Measurements from ENCODE around the gene RASGRP2.

RASGRP2 gene

DNA sequence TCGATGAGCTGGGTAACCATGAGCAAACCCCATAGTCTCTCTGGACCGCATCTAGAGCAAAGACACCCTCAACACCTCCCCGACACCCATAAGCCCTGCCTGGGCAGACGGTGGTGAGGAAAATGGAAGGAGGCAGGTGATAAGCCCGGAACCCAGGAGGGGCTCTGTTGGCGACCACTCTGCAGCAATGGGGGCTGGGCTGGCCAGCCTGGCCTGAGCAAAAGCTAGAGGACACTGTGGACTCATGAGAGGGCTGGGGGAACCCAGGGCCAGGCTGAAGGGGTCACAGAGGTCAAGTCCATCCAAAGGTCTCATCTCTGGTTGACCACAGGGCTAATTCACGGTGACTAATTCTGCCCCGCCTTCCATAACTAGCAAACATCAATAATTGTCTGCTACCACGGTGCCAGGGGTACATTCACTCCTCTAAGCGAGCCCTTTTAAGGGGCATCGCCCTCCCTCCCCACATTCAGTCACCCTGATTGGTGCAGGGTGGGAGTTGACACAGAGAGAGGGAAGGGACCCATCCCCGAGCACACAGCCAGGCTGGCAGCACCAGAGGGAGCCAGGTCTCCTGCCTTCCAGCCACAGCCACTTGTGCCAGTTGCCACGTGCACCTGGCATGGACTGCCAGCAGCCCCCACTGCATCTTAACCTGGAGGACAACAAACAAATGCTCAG, 11.9 kb upstream of the RASGRP2 start:
- no peak for DNase-seq

GRCh38 chr11:64754919-64755662, 11.1 kb upstream of the RASGRP2 start:
- no peak for DNase-seq

DNA sequence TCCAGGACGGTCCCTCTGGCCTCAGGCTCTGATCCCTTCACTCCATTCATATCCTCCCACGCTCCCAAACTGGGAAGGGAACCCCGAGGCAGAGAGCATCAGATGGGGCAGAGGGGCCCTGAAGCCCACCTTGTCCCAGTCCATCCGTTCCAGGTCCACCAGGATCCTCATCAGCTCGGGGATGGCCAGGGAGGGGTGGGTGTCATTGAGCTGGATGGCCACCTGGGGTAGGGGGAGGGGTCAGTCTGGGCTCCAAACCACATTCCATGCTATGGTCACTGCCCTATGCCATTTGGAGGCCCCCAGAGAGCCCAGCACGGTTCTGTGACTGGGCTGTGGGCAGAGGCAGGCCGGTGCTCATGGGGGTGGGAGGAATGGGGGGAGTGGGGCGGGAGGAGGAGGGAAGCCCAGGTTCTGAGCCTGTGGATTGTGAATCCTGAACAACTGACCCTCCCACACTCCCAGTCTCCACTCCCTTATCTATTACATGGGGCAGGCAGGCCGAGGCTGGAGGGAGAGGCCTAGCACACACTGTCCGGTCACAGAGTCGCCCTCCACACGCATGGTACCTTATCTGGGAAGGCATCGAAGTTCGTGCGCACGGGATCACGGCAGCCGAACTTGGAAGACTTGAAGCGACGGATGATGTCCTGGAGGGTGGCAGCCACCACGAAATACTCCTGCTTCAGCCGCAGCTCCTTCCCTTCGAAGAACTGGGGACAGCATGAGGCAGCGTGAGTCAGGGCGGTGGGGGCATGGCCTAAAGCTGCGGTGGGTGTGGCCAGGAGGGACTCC, 10.4 kb upstream of the RASGRP2 start:
- DNase-seq: no peak

- no peak for DNase-seq
Observed at GRCh38 chr11:64753380-64754123, 9.6 kb upstream of the RASGRP2 start.

DNA sequence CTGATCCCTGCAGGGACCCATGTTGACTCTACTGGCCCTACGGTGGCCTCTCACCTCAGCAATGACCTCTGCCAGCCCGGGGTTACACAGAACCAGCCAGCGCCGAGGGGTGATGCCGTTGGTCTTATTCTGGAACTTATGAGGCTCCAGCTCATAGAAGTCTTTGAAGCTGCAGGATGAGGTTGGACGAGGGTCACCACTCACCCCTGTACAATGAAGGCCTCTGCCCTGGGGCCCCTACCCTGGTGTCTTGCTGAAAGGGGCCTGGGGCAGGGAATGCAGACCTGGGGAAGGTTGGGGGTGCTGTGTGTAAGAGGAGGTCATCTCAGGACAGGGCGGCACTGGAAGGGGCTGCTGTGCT, 9.1 kb upstream of the RASGRP2 start:
- DNase-seq: no peak

- DNase-seq: no peak
Observed at GRCh38 chr11:64752175-64752970, 8.4 kb upstream of the RASGRP2 start.

DNA sequence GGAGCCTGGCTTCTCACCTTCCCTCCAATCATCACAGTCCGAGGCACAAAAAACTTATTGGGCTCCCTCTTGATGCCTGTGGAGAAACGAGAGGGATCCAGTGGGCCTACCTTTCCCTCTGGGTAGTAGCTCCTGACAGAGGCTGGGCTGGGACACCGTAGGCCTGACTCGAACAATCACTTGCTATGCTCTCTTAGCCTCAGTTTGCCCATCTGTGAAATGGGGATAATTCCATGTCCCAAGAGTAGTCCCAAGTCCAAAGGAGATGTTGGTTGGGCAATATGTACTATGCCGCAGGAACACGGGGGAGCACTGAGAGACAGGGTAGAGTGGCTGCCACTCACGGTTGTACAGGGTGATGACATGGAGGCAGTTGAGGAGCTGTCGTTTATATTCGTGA, 7.6 kb upstream of the RASGRP2 start:
- DNase-seq: no peak

DNA sequence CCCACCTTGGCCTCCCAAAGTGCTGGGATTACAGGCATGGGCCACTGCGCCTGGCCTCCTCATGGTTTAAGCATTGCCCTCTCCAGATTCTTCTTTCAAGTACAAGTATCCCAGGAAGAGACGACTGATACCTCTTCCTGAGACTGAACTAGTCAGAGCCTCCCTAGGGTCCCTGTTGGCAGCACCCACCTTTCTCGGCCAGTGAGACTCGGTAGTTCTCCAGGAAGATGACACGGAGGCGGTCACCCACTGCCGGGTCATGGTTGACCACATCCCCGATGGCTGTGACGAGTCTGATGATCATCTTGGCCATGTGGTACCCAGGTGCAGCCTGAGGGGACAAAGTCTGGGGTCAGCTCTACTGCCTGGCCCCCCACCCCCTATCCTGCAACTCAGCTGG, 7.2 kb upstream of the RASGRP2 start:
- DNase-seq: no peak

DNA sequence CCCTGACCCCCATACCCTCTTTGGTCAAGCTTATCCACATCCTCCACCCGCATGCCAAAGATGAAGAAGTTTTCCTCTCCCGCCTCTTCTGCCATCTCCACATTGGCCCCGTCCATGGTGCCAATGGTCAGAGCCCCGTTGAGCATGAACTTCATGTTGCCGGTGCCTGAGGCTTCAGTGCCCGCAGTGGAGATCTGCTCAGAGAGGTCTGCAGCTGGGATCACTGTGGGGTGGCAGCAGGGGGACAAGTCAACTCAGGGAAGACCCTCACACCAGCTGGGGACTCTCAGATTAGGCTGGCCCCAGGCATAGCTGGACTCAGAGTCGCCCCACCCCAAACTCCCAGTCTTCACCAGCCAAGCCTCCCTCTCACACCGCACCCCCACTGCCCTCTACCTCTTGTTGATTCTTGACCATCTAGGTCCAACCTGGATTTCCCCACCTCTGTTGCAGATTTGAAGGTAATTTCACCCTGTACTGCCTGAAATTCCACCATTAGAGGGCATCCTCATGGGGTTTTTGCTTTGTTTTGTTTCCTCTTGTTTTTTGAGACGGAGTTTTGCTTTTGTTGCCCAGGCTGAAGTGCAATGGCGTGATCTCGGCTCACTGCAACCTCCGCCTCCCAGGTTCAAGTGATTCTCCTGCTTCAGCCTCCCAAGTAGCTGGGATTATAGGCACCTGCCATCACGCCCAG, 6.6 kb upstream of the RASGRP2 start:
- no peak for DNase-seq

DNA sequence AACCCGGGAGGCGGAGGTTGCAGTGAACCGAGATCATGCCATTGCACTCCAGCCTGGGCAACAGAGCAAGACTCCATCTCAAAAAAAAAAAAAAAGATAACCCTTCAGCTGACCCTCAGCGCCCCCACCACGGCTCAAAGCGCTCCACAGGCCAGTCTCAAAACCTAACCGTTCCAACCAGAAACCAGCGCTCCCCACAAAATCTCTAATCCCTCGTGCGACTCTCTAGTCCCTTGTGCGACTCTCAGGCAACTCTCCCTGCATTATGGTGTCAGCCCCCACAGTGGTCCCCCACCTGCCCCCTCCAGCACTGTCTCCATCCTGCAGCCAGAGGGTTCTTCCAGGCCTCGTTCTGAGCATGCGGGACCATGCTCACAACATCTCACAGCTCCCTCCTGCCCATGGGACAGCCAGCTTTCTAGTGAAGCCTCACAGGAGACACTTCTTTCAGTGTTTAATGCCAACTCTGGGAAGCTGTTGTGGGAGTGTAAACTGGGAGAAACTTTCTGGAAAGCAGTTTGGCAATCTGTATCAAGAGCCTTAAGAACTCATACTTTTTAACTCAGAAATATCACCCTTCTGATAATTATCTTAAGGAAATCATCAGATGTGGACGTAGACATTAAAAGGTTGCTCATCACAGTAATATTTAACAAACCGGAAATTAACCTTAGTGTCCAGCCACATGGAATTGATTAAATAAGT, 4.2 kb upstream of the RASGRP2 start:
- no peak for DNase-seq

- no peak for DNase-seq
Observed at GRCh38 chr11:64746486-64746885, 2.5 kb upstream of the RASGRP2 start.

DNA sequence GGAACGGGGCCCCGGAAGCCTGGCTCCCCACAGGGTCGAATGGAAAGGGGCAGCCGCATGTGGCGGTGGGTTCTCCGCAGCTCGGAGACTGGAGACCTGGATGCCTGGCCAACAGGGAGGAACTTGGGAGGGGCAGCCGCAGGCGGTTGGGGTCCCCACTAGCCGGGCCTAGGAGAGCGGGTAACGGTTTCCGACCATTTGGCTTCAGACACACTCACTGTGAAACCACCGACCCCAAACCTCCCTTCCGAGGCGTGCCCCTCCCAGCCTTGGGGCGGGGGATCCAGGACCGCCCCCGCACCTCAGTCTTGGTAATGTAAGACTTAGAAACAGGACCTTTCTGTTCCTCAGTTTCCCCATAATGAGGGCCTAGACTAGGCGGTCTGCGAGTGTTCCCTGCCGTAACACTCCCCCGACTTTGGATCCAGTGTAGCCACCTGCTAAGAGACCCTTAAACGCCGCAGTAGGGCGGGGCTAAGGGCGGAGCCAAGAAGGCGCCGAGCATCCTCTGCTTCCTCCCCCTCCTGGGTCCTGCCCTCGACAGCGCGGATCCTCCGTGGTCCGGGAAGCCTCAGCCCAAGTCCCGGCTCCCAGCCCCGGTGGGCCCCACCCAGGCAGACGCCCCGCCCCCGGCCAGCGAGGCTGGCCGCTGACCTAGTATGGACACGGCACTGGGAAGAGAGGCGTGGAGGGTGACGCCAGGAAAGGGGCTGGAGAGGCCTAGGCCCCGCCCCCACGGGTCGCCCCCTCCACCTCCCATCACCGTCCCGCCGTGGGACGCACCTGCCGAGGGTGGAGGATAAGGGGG, 1.8 kb upstream of the RASGRP2 start:
- peak; percentile 84 for DNase-seq

DNA sequence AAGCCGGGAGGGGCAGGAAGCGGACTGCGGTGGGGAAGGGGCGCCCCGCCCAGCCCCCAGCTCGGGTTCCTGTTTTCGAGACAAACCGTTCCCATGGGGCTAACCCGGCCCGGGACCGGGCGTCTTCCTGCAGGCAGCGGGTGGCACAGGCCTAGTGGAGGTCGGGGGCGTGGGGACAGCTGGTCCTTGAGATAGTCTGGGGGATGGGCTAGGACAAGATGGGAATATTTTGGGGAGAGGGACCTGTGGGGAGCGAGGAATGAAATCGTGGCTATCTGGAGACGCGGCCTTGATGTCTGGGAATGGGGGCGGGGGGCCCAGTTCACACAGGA, 1.2 kb upstream of the RASGRP2 start:
- DNase-seq: peak; percentile 94

DNA sequence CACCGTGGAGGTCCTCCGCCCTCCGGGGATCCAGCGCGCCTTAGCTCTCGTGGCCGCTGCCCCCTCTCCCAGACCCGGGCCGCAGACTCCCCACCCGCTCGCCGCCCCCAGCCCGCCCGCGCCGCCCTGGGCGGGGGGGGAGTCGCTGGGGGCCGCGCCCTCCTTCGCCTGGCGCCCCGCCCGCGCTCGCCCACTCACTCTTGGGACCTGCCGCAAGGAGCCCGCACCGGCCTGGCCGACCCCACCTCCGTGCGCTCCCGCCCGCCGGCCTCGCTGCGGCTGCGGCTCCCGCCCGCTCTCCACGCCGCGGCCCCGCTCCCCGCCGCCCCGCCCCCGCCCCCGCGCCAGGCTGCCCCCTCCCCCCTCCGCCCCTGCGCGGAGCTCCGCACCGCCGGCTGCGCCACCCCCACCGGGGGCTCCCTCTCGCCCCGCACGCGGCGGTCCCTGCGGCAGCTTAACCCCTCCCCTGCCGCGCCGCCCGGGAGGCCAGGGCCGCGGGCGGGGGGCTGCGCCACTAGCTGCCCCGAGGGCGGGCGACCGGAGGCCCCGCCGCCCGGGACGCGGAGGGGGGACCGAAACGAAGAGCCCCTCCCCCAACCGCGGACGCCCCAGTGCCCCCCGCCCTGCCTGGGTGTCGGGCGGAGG, 724 bp upstream of the RASGRP2 start:
- DNase-seq: peak; percentile 49

DNA sequence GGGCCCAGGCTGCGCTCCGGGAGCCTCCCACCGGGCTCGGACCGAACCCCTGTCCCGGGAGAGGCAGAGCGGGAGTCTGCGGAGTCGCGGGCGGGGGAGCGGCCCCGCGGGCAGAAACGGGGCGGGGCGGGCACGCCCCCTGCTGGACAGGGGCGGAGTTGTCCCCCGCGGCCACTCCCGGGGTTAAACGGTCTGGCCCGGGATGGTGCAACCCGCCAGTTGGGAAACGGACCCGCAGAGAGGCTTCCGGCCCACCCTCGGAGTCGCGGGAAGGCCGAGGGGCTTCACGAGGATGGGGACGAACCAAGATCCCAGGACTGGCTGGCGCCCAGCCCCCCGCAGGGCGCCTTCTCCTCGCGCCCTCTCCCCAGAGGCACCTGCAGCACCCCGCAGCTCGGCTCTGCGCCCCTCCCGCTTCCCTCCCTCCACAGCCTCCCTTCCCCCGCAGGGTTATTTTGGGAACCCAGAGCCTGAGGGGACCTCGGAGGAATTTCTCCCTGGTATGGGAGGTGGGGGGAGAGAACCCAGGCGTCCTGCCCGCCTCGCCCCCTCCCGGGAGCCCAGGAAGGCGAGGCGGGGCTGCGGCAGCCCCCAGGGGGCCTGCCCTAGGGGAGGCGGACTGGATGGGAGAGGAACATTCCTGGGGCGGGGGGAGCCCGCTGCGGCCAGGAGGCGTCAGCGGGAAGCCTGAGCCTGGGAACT, 902 bp downstream of the RASGRP2 start:
- DNase-seq: peak; percentile 73

DNA sequence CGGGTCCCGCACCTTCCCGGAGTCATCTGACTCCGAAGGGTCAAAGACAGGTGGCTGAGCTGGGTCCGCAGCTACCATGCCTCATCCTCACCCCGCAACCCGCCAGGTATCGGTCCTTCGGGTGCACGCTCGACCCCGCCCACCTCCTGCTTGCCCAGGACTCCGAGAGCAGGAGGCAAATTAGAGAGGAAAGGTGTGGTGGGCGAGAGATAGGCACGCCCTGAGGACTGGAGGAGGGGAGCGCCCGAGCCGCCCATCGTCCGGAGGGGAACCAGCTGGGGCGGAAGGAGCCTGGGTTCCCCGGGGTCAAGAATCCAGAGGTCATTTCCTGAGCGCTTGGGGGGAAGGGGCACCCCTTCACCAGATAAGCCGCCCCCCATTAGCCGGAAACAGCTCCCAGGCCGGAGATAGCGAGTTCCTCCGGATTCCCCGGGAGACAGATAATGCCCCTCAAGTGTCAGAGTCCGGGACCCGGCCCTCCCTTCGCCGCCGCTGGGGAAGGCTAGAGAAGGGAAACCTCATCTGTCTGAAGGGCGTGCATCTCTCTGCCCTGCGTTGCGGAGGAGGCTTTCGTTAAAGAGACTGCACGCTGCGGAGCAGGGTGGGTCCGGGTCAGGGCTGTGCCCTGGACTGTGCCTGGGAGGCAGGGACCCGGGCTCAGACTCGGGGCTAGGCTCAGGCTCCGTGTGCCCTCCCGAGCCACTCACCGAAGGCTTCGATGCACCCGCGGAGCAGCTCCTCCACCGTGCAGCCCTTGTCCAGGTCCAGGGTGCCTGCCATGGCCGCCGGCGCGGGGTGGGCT, 1.7 kb downstream of the RASGRP2 start:
- no peak for DNase-seq

DNA sequence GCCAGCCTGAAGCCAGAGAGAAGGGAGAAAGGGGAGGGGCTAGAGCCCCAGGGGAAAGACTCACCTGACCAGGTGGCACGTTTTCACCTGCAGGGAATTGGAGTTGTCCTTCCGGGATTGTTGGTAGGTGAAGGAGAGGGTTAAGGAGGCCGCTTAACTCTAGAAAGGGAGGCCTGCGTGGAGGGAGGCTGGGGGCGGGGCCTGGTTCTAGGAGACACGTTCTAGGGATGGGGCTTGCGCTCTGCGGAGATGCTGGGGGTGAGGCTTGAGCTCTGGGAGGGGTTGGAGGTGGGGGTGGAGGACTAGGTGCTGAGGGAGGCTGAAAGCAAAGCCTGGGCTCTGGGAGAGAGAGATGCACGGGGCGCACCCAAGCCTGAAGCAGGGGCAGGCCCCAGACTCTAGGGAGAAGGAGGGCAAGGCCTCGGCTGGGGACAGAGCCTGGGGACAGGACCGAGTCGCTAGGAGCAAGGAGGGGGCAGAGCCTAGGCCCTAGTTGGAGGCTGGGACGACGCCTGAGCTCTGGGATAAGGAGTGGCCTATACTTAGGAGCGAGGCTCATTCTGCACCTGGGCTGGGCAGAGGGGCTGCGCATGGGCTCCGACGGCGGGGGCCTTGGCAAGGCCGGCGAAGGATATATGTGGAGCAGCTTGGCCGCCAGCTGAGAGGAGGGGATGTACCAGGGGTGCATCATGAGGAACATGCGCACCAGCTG, 2.4 kb downstream of the RASGRP2 start:
- no peak for DNase-seq

DNA sequence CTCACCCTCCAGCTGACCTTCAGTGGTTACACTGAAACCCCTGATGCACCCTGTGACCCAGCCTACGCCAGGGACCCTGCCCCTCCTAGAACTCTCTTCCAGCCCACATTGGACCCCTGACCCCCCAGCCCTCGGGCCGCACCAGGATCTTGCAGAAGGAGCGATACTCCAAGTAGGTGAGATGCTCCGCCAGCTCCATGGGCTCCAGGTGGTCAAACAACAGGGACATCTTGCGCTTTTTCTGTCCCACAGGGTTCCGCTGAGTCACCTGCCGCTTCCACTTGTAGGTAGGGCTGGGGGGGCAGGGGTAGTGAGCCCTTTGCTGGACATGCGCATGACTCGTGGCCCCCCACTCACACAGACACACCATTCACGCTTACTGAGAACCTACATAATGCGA, 4.1 kb downstream of the RASGRP2 start:
- DNase-seq: no peak

Data from CD4-positive, alpha-beta T cell treated with Interleukin-15 for 1 hour (primary cell).